Liver (tissue), 9 donors: ENCODE measurements around the gene SAA4. TPM values are rescaled to one million over a fixed set of nuclear protein-coding genes. Genes with fewer than 3 reads are reported as not detected.

ENCODE experiments used
- DNase-seq: peaks from one replicate; pipeline ENCODE4 v3.0.0-alpha.2; 2017; ENCODE audit warnings: low spot score
- H3K27ac ChIP-seq, 2 donors: one replicate each; pipeline ENCODE4 v1.7.0; 2013; ENCODE audit warnings: inconsistent platforms in 2 of 2, low read length in 2 of 2, control low read depth in 1 of 2, low read depth in 1 of 2, mild to moderate bottlenecking in 1 of 2
- H3K27me3 ChIP-seq, 4 donors: one replicate each; pipeline versions ENCODE4 v1.6.1 to v1.7.0; 2013; ENCODE audit warnings: low read length in 3 of 4, inconsistent platforms in 1 of 4, mild to moderate bottlenecking in 1 of 4, moderate library complexity in 1 of 4; ENCODE audit not compliant: control insufficient read depth in 4 of 4, insufficient read depth in 4 of 4
- H3K36me3 ChIP-seq, 4 donors: one replicate each; pipeline versions ENCODE4 v1.6.1 to v1.7.0; 2013; ENCODE audit warnings: low read length in 3 of 4, mild to moderate bottlenecking in 3 of 4, low read depth in 1 of 4, moderate library complexity in 1 of 4; ENCODE audit not compliant: control insufficient read depth in 4 of 4, insufficient read depth in 3 of 4
- H3K4me1 ChIP-seq, 4 donors: one replicate each; pipeline versions ENCODE4 v1.6.1 to v1.7.0; 2013; ENCODE audit warnings: low read length in 3 of 4, mild to moderate bottlenecking in 3 of 4, moderate library complexity in 1 of 4; ENCODE audit not compliant: control insufficient read depth in 4 of 4, insufficient read depth in 4 of 4
- H3K4me3 ChIP-seq, 3 donors: one replicate each; pipeline versions ENCODE4 v1.6.1 to v1.7.0; 2013; ENCODE audit warnings: low read length in 3 of 3, control low read depth in 1 of 3, low read depth in 1 of 3, mild to moderate bottlenecking in 1 of 3
- H3K9ac ChIP-seq, 2 donors: one replicate each; pipeline ENCODE4 v1.7.0; 2013; ENCODE audit warnings: low read length in 2 of 2, mild to moderate bottlenecking in 2 of 2, moderate library complexity in 2 of 2, control low read depth in 1 of 2, low read depth in 1 of 2
- H3K9me3 ChIP-seq, 4 donors: one replicate each; pipeline versions ENCODE4 v1.6.1 to v1.7.0; 2013; ENCODE audit warnings: low read length in 3 of 4; ENCODE audit not compliant: control insufficient read depth in 4 of 4
- ATF3 ChIP-seq: IDR thresholded peaks from 2 replicates; pipeline ENCODE4 v1.6.1; 2016; ENCODE audit warnings: antibody characterized with exemption
- CTCF ChIP-seq: fragments of 150-350 bp; IDR thresholded peaks from 2 replicates; pipeline ENCODE4 v1.5.1; 2017; ENCODE audit warnings: improper control_type of control experiment, low read depth, low read length; ENCODE audit not compliant: missing input control
- EGR1 ChIP-seq, 2 donors: IDR thresholded peaks; 2 replicates each; pipeline ENCODE4 v1.6.1; 2016 to 2018; ENCODE audit warnings: antibody characterized with exemption in 2 of 2, low read depth in 2 of 2
- FOXA1 ChIP-seq: IDR thresholded peaks from 2 replicates; pipeline ENCODE4 v1.6.1; 2016; ENCODE audit warnings: antibody characterized with exemption
- FOXA2 ChIP-seq: IDR thresholded peaks from 2 replicates; pipeline ENCODE4 v1.6.1; 2016; ENCODE audit warnings: antibody characterized with exemption
- GABPA ChIP-seq, 2 donors: IDR thresholded peaks in 1 of 2; conservative IDR thresholded peaks in 1 of 2; 2 replicates each; pipeline ENCODE4 v1.6.1; 2016; ENCODE audit warnings: antibody characterized with exemption in 2 of 2, mild to moderate bottlenecking in 1 of 2, moderate library complexity in 1 of 2
- HNF4A ChIP-seq, 2 donors: conservative IDR thresholded peaks; 2 replicates each; pipeline ENCODE4 v1.6.1; 2016; ENCODE audit warnings: antibody characterized with exemption in 2 of 2, mild to moderate bottlenecking in 2 of 2
- JUND ChIP-seq, 2 donors: IDR thresholded peaks; 2 replicates each; pipeline ENCODE4 v1.6.1; 2016; ENCODE audit warnings: antibody characterized with exemption in 2 of 2
- MAX ChIP-seq: IDR thresholded peaks from 2 replicates; pipeline ENCODE4 v1.6.1; 2016; ENCODE audit warnings: antibody characterized with exemption
- NR2F2 ChIP-seq: IDR thresholded peaks from 2 replicates; pipeline ENCODE4 v1.6.1; 2016; ENCODE audit warnings: antibody characterized with exemption
- RAD21 ChIP-seq, 2 donors: IDR thresholded peaks; 2 replicates each; pipeline ENCODE4 v1.6.1; 2016; ENCODE audit warnings: antibody characterized with exemption in 2 of 2, mild to moderate bottlenecking in 2 of 2
- REST ChIP-seq: IDR thresholded peaks from 2 replicates; pipeline ENCODE4 v1.6.1; 2016; ENCODE audit warnings: antibody characterized with exemption, mild to moderate bottlenecking
- RXRA ChIP-seq, 2 donors: IDR thresholded peaks; 2 replicates each; pipeline ENCODE4 v1.6.1; 2017 to 2018; ENCODE audit warnings: antibody characterized with exemption in 2 of 2, mild to moderate bottlenecking in 1 of 2
- SP1 ChIP-seq: IDR thresholded peaks from 2 replicates; pipeline ENCODE4 v1.6.1; 2018; ENCODE audit warnings: antibody characterized with exemption, mild to moderate bottlenecking
- TAF1 ChIP-seq: conservative IDR thresholded peaks from 2 replicates; pipeline ENCODE4 v1.6.1; 2016; ENCODE audit warnings: antibody characterized with exemption, mild to moderate bottlenecking
- YY1 ChIP-seq: IDR thresholded peaks from 2 replicates; pipeline ENCODE4 v1.6.1; 2016; ENCODE audit warnings: antibody characterized with exemption, mild to moderate bottlenecking
- ZBTB33 ChIP-seq: IDR thresholded peaks from 2 replicates; pipeline ENCODE4 v1.6.1; 2016; ENCODE audit warnings: antibody characterized with exemption
- WGBS: extraction: QIAGEN DNeasy Blood & Tissue Kit; methylation state at CpG from one replicate; pipeline ENCODE4 v1.1.7; 2013; 5-methylcytosine and 5-hydroxymethylcytosine counted together
- polyA plus RNA-seq, 2 donors: library from polyadenylated mRNA; stranded (reverse) in 1 of 2; unstranded in 1 of 2; fragments of 200-250 nt in 1 of 2; fragments of >200 nt in 1 of 2; fragmentation: Nextera tagmentation in 1 of 2; extraction: Ambion mirVana in 1 of 2; gene quantifications; one replicate each; pipeline versions ENCODE4 v1.2.1 to v1.2.3, GENCODE V29; 2013 to 2015
- total RNA-seq, 2 donors: library from RNA; depleted of rRNA; stranded (reverse); fragments of >200 nt; gene quantifications; one replicate each; pipeline ENCODE4 v1.2.3, GENCODE V29; 2014
- donor health status: healthy.
- donor health status: healthy.
- donor health status: healthy.
- donor health status: healthy.
- donor health status: healthy.

SAA4 gene
- total and polyA plus RNA-seq, 4 donors = 84.9 to 4,017 (median 1,127) TPM

- Histone ChIP-seq H3K36me3 (no peaks in the 10 kb centered on the region), H3K9me3 (no peaks in the 10 kb centered on the region), H3K27ac (no peak overlapping the region), H3K4me1 (peaks cover 5 to 23% (median 9%) of the 10 kb centered on the region in 4 donors), H3K9ac (no peak overlapping the region), H3K27me3 (no peaks in the 10 kb centered on the region), H3K4me3 (no peak overlapping the region)
- 86% methylated on average over 2 of the region's 2 CpGs for WGBS
- DNase-seq = no peak
- TF ChIP-seq FOXA2 (no peak), RAD21 (IDR thresholded peaks at IDR 0.05) (no peak), TAF1 (no peak), YY1 (no peak), MAX (no peak), JUND (IDR thresholded peaks at IDR 0.05) (no peak), RXRA (IDR thresholded peaks at IDR 0.05) (no peak), NR2F2 (no peak), GABPA (IDR thresholded peaks at IDR 0.05 in 1 of 2, conservative IDR thresholded peaks at IDR 0.05 in 1 of 2) (no peak), CTCF (no peak), REST (no peak), ATF3 (no peak), HNF4A (conservative IDR thresholded peaks at IDR 0.05) (no peak), EGR1 (IDR thresholded peaks at IDR 0.05; ENCODE audit: low read depth in 2 of 2) (no peak), SP1 (no peak)
Observed at GRCh38 chr11:18254781-18255361, 18.3 kb upstream of the SAA4 start.

- H3K36me3 ChIP-seq = no peaks in the 10 kb centered on the region
- H3K4me3 ChIP-seq = no peak overlapping the region
- no peak for DNase-seq
- no peak overlapping the region for H3K9ac ChIP-seq
- H3K27ac ChIP-seq = no peak overlapping the region
- no peaks in the 10 kb centered on the region for H3K9me3 ChIP-seq
- no peaks in the 10 kb centered on the region for H3K27me3 ChIP-seq
- peaks cover 2 to 14% (median 8%) of the 10 kb centered on the region in 4 donors for H3K4me1 ChIP-seq
- WGBS = 91% methylated on average over 11 of the region's 11 CpGs
- TF ChIP-seq RXRA (IDR thresholded peaks at IDR 0.05) (no peak), ATF3 (no peak), RAD21 (IDR thresholded peaks at IDR 0.05) (no peak), REST (no peak), NR2F2 (no peak), YY1 (no peak), FOXA1 (no peak), GABPA (IDR thresholded peaks at IDR 0.05 in 1 of 2, conservative IDR thresholded peaks at IDR 0.05 in 1 of 2) (no peak), SP1 (no peak), ZBTB33 (no peak)
Observed at GRCh38 chr11:18253778-18254338, 17.3 kb upstream of the SAA4 start.
